CD14-positive monocyte (primary cell): Measurements from ENCODE around the gene RAB3C. TPM values are rescaled to one million over a fixed set of nuclear protein-coding genes. Genes with fewer than 3 reads are reported as not detected.

Source experiments
- DNase-seq, 3 donors: peaks; one replicate each; pipeline ENCODE4 v3.0.0-alpha.2; 2011 to 2022
- H2AFZ ChIP-seq: 2 replicates; pipeline ENCODE4 v1.6.0; 2012; ENCODE audit warnings: mild to moderate bottlenecking, low read depth, low read length, inconsistent platforms; ENCODE audit not compliant: insufficient read depth, poor library complexity, severe bottlenecking
- H3K27ac ChIP-seq, 2 donors: 1 replicate in 1 of 2; 2 replicates in 1 of 2; pipeline ENCODE4 v1.5.1; 2012 to 2013; ENCODE audit warnings: low read length in 2 of 2, control low read depth in 1 of 2, inconsistent platforms in 1 of 2, low read depth in 1 of 2, mild to moderate bottlenecking in 1 of 2
- H3K27me3 ChIP-seq, 2 donors: one replicate each; pipeline versions ENCODE4 v1.6.0 to v1.6.1; 2011 to 2013; ENCODE audit warnings: low read length in 2 of 2; ENCODE audit not compliant: control insufficient read depth in 2 of 2, insufficient read depth in 2 of 2
- H3K36me3 ChIP-seq, 2 donors: replicated peaks in 1 of 2; 1 replicate in 1 of 2; 2 replicates in 1 of 2; pipeline versions ENCODE4 v1.5.1 to v1.6.1; 2012 to 2013; ENCODE audit warnings: low read length in 2 of 2, control low read depth in 1 of 2, inconsistent platforms in 1 of 2, mild to moderate bottlenecking in 1 of 2; ENCODE audit not compliant: insufficient read depth in 2 of 2, control insufficient read depth in 1 of 2
- H3K4me1 ChIP-seq, 2 donors: 1 replicate in 1 of 2; 2 replicates in 1 of 2; pipeline versions ENCODE4 v1.5.1 to v1.6.1; 2012 to 2013; ENCODE audit warnings: low read length in 2 of 2, control low read depth in 1 of 2, inconsistent platforms in 1 of 2, mild to moderate bottlenecking in 1 of 2, moderate library complexity in 1 of 2; ENCODE audit not compliant: insufficient read depth in 2 of 2, control insufficient read depth in 1 of 2
- H3K4me2 ChIP-seq: replicated peaks from 2 replicates; pipeline ENCODE3; 2012; ENCODE audit warnings: low read length, moderate library complexity, mild to moderate bottlenecking; ENCODE audit not compliant: poor library complexity, severe bottlenecking; ENCODE audit errors: extremely low read depth
- H3K4me3 ChIP-seq, 3 experiments: fragments of 200-600 bp in 1 of 3; sonication (generic) in 1 of 3; replicated peaks in 1 of 3; 1 replicate in 2 of 3; 2 replicates in 1 of 3; pipeline ENCODE4 v1.5.1; 2011 to 2013; ENCODE audit warnings: low read length in 3 of 3, mild to moderate bottlenecking in 3 of 3, control low read depth in 2 of 3, low read depth in 2 of 3, inconsistent platforms in 1 of 3, moderate library complexity in 1 of 3
- H3K79me2 ChIP-seq: 2 replicates; pipeline ENCODE4 v1.6.0; 2012; ENCODE audit warnings: mild to moderate bottlenecking, control low read depth, inconsistent platforms, low read length, moderate library complexity; ENCODE audit not compliant: insufficient read depth
- H3K9ac ChIP-seq: 2 replicates; pipeline ENCODE4 v1.6.0; 2017; ENCODE audit warnings: low read length, mild to moderate bottlenecking; ENCODE audit not compliant: insufficient read depth, poor library complexity, severe bottlenecking
- H3K9me3 ChIP-seq, 2 donors: replicated peaks in 1 of 2; 1 replicate in 1 of 2; 2 replicates in 1 of 2; pipeline versions ENCODE4 v1.5.1 to v1.6.1; 2012 to 2013; ENCODE audit warnings: low read length in 2 of 2, control low read depth in 1 of 2; ENCODE audit not compliant: control insufficient read depth in 1 of 2, insufficient read depth in 1 of 2
- H4K20me1 ChIP-seq: 2 replicates; pipeline ENCODE4 v1.6.0; 2012; ENCODE audit warnings: mild to moderate bottlenecking, low read length, control low read depth, moderate library complexity; ENCODE audit not compliant: insufficient read depth
- H3K27ac Mint-ChIP-seq, 7 donors: one replicate each; pipeline ENCODE4 v1.8.0; 2020; ENCODE audit warnings: mild to moderate bottlenecking in 7 of 7, mixed read lengths in 7 of 7, moderate library complexity in 6 of 7, inconsistent platforms in 2 of 7
- H3K27me3 Mint-ChIP-seq, 3 donors: one replicate each; pipeline ENCODE4 v1.8.0; 2021 to 2022; ENCODE audit warnings: low read depth in 3 of 3, mild to moderate bottlenecking in 3 of 3, mixed read lengths in 3 of 3, moderate library complexity in 3 of 3, inconsistent platforms in 1 of 3
- H3K36me3 Mint-ChIP-seq, 2 donors: one replicate each; pipeline ENCODE4 v1.8.0; 2020; ENCODE audit warnings: mixed read lengths in 2 of 2, inconsistent platforms in 1 of 2, mild to moderate bottlenecking in 1 of 2
- H3K4me1 Mint-ChIP-seq: one replicate; pipeline ENCODE4 v1.8.0; 2020; ENCODE audit warnings: mild to moderate bottlenecking, mixed read lengths
- H3K4me3 Mint-ChIP-seq, 2 donors: one replicate each; pipeline ENCODE4 v1.8.0; 2020; ENCODE audit warnings: mild to moderate bottlenecking in 2 of 2, mixed read lengths in 2 of 2, moderate library complexity in 1 of 2
- H3K9me3 Mint-ChIP-seq, 7 donors: one replicate each; pipeline ENCODE4 v1.8.0; 2020 to 2022; ENCODE audit warnings: mixed read lengths in 7 of 7, mild to moderate bottlenecking in 6 of 7, moderate library complexity in 6 of 7, inconsistent platforms in 2 of 7
- CTCF ChIP-seq: fragments of 200-600 bp; IDR thresholded peaks from one replicate; pipeline ENCODE4 v1.8.0; 2022; ENCODE audit warnings: antibody characterized with exemption, mild to moderate bottlenecking
- WGBS: methylation state at CpG from one replicate; pipeline ENCODE4 v1.1.5; 2013; ENCODE audit warnings: missing lambda C conversion rate; ENCODE audit not compliant: insufficient coverage; 5-methylcytosine and 5-hydroxymethylcytosine counted together
- intact Hi-C, 2 donors: fragments of 100-400 bp; cut with micrococcal nuclease; formaldehyde crosslinking; loops; one replicate each; pipeline versions ENCODE4 v1.15.0 to v1.15.1; 2023
- polyA plus RNA-seq, 3 donors: library from polyadenylated mRNA; depleted of rRNA in 1 of 3; unstranded in 2 of 3; stranded (reverse) in 1 of 3; fragments of 300-500 nt in 2 of 3; fragments of >200 nt in 1 of 3; fragmentation: Illumina TruSeq in 2 of 3; gene quantifications; 1 replicate in 2 of 3; 2 replicates in 1 of 3; pipeline ENCODE4 v1.2.3, GENCODE V29; 2012 to 2021

Gene RAB3C
- polyA plus RNA-seq, 3 donors: under 0.01 to 0.81 TPM; not detected in 1

GRCh38 chr5:58854441-58854840 is 271.6 kb downstream of the RAB3C start:
- intact Hi-C loops: loop anchor here in 1 of 2 donors (10.0 kb wide), 1 partner anchor 380 kb away; no protein-coding TSS in a partner anchor
- H3K9me3 ChIP-seq: no peaks in the 10 kb centered on the region

GRCh38 chr5:58855851-58856739 is 273.2 kb downstream of the RAB3C start:
- no peak overlapping the region for H3K4me2 ChIP-seq
- no peak for DNase-seq
- WGBS: 67% methylated on average over 2 of the region's 8 CpGs
- no peak overlapping the region for H3K9ac ChIP-seq
- no peaks in the 10 kb centered on the region for H3K36me3 Mint-ChIP-seq
- no peak overlapping the region for H3K4me3 ChIP-seq
- TF ChIP-seq CTCF: no peak
- no peaks in the 10 kb centered on the region for H3K36me3 ChIP-seq
- no peak overlapping the region for H3K27ac Mint-ChIP-seq
- intact Hi-C loops: loop anchor here in 1 of 2 donors (10.0 kb wide), 1 partner anchor 381 kb away; no protein-coding TSS in a partner anchor
- H3K9me3 Mint-ChIP-seq: no peaks in the 10 kb centered on the region
- no peak overlapping the region for H3K27ac ChIP-seq
- no peak overlapping the region for H2AFZ ChIP-seq
- no peaks in the 10 kb centered on the region for H3K27me3 Mint-ChIP-seq
- H3K4me1 Mint-ChIP-seq: peaks cover 3% of the 10 kb centered on the region
- H3K79me2 ChIP-seq: no peaks in the 10 kb centered on the region
- H4K20me1 ChIP-seq: no peaks in the 10 kb centered on the region
- peaks cover 2 to 5% of the 10 kb centered on the region in 2 donors for H3K4me1 ChIP-seq
- no peaks in the 10 kb centered on the region for H3K9me3 ChIP-seq
- no peaks in the 10 kb centered on the region for H3K27me3 ChIP-seq
- no peak overlapping the region for H3K4me3 Mint-ChIP-seq

More at GRCh38 chr5:58854441-58854840, 271.6 kb downstream of the RAB3C start:
- Mint-ChIP-seq H3K27me3 (no peaks in the 10 kb centered on the region), H3K9me3 (no peaks in the 10 kb centered on the region), H3K27ac (no peak overlapping the region), H3K36me3 (no peaks in the 10 kb centered on the region), H3K4me3 (no peak overlapping the region), H3K4me1 (peaks cover 3% of the 10 kb centered on the region)
- H3K4me2 ChIP-seq: no peak overlapping the region
- no peaks in the 10 kb centered on the region for H3K27me3 ChIP-seq
- no peak overlapping the region for H3K4me3 ChIP-seq
- H2AFZ ChIP-seq: no peak overlapping the region
- H3K9ac ChIP-seq: no peak overlapping the region
- H3K79me2 ChIP-seq: no peaks in the 10 kb centered on the region
- H3K4me1 ChIP-seq: no peaks in the 10 kb centered on the region
- no peak overlapping the region for H3K27ac ChIP-seq
- no peaks in the 10 kb centered on the region for H4K20me1 ChIP-seq
- H3K36me3 ChIP-seq: no peaks in the 10 kb centered on the region
- TF ChIP-seq CTCF: no peak
- WGBS: 94% methylated on average over 2 of the region's 2 CpGs
- no peak for DNase-seq
